HEK293 (cell line): ENCODE measurements around the gene MCM3AP.

ENCODE experiments used
- CTCF ChIA-PET: fragments of 350-600 bp; formaldehyde crosslinking; extraction: SDS; loops from one replicate; lab custom pipeline; 2021; ENCODE audit warnings: antibody characterized with exemption; lab: Yijun Ruan, JAX
- POLR2A ChIA-PET: fragments of 300-600 bp; formaldehyde crosslinking; extraction: SDS; loops from one replicate; lab custom pipeline; 2020; ENCODE audit warnings: antibody characterized with exemption, inconsistent platforms; lab: Yijun Ruan, JAX
- H3K27ac ChIP-seq: fragments of 200-500 bp; sonication (Bioruptor generic); 2 replicates; pipeline ENCODE4 v1.5.1; 2014; ENCODE audit warnings: low read depth, low read length, control low read depth, inconsistent platforms; ENCODE audit errors: extremely low read depth
- H3K36me3 ChIP-seq, 2 experiments: fragments of 200-500 bp in 1 of 2; sonication (Bioruptor generic) in 1 of 2; 1 replicate in 1 of 2; 2 replicates in 1 of 2; pipeline ENCODE4 v1.5.1; 2014 to 2017; ENCODE audit warnings: inconsistent platforms in 2 of 2, low read length in 2 of 2; ENCODE audit not compliant: control insufficient read depth in 2 of 2, insufficient read depth in 1 of 2
- H3K4me1 ChIP-seq: fragments of 200-500 bp; sonication (Bioruptor generic); 2 replicates; pipeline ENCODE4 v1.5.1; 2014; ENCODE audit warnings: mild to moderate bottlenecking, low read length, inconsistent platforms; ENCODE audit not compliant: control insufficient read depth, insufficient read depth
- H3K4me3 ChIP-seq: 2 replicates; pipeline ENCODE4 v1.5.1; 2011; ENCODE audit warnings: low read depth, mild to moderate bottlenecking, control low read depth, low read length, moderate library complexity
- H3K9me3 ChIP-seq: fragments of 200-500 bp; sonication (Bioruptor generic); 2 replicates; pipeline ENCODE4 v1.5.1; 2014; ENCODE audit warnings: low read depth, low read length, inconsistent platforms; ENCODE audit not compliant: control insufficient read depth, insufficient read depth
- CTCF ChIP-seq: fragments of 450-650 bp; formaldehyde crosslinking; IDR thresholded peaks from 2 replicates; pipeline ENCODE4 v1.5.1; 2016; ENCODE audit warnings: missing biosample characterization, missing genetic modification characterization
- HOXD13 ChIP-seq: sonication (generic); formaldehyde crosslinking; IDR thresholded peaks from 2 replicates; pipeline ENCODE4 v1.8.0; 2022; ENCODE audit warnings: missing genetic modification reagents, borderline replicate concordance
- TCF7L2 ChIP-seq: IDR thresholded peaks from 2 replicates; pipeline ENCODE4 v1.6.1; 2011; ENCODE audit warnings: low read depth, mild to moderate bottlenecking, inconsistent platforms, low read length, moderate library complexity, borderline replicate concordance
- ZBTB7A ChIP-seq: fragments of 450-650 bp; formaldehyde crosslinking; IDR thresholded peaks from 2 replicates; pipeline ENCODE4 v1.5.1; 2016; ENCODE audit warnings: low read depth, missing biosample characterization, missing genetic modification characterization
- ZEB2 ChIP-seq: fragments of 450-650 bp; formaldehyde crosslinking; IDR thresholded peaks from 2 replicates; pipeline ENCODE4 v1.5.1; 2016; ENCODE audit warnings: missing biosample characterization, missing genetic modification characterization
- ZNF175 ChIP-seq: fragments of 450-650 bp; formaldehyde crosslinking; IDR thresholded peaks from 2 replicates; pipeline ENCODE4 v1.5.1; 2016; ENCODE audit warnings: missing biosample characterization, missing genetic modification characterization
- ZNF311 ChIP-seq: fragments of 450-650 bp; formaldehyde crosslinking; IDR thresholded peaks from 2 replicates; pipeline ENCODE4 v1.5.1; 2017; ENCODE audit warnings: missing biosample characterization, missing genetic modification characterization, borderline replicate concordance
- ZNF501 ChIP-seq: fragments of 450-650 bp; formaldehyde crosslinking; IDR thresholded peaks from 2 replicates; pipeline ENCODE4 v1.5.1; 2016; ENCODE audit warnings: missing biosample characterization, missing genetic modification characterization
- ZNF549 ChIP-seq: fragments of 450-650 bp; IDR thresholded peaks from 2 replicates; pipeline ENCODE4 v1.5.1; 2018; ENCODE audit warnings: missing biosample characterization, missing genetic modification characterization, mild to moderate bottlenecking, inconsistent platforms, moderate library complexity
- ZNF558 ChIP-seq: fragments of 450-650 bp; formaldehyde crosslinking; IDR thresholded peaks from 2 replicates; pipeline ENCODE4 v1.5.1; 2016; ENCODE audit warnings: missing biosample characterization, missing genetic modification characterization
- ZNF837 ChIP-seq: fragments of 450-650 bp; formaldehyde crosslinking; IDR thresholded peaks from 2 replicates; pipeline ENCODE4 v1.5.1; 2016; ENCODE audit warnings: missing biosample characterization, missing genetic modification characterization
- TF ChIP-seq, protein P1 (sequence below): fragments of 450-650 bp; formaldehyde crosslinking; IDR thresholded peaks from 2 replicates; pipeline ENCODE4 v1.5.1; 2016; ENCODE audit warnings: missing biosample characterization, missing genetic modification characterization
- TF ChIP-seq, protein P2 (sequence below): fragments of 450-650 bp; formaldehyde crosslinking; IDR thresholded peaks from 2 replicates; pipeline ENCODE4 v1.5.1; 2016; ENCODE audit warnings: missing biosample characterization, missing genetic modification characterization
- TF ChIP-seq, protein P3 (sequence below): fragments of 450-650 bp; formaldehyde crosslinking; IDR thresholded peaks from 2 replicates; pipeline ENCODE4 v1.5.1; 2017; ENCODE audit warnings: missing biosample characterization, mild to moderate bottlenecking, missing genetic modification characterization, moderate library complexity
- TF ChIP-seq, protein P4 (sequence below): fragments of 450-650 bp; IDR thresholded peaks from 2 replicates; pipeline ENCODE4 v1.5.1; 2018; ENCODE audit warnings: missing biosample characterization, mild to moderate bottlenecking, missing genetic modification characterization
- TF ChIP-seq, protein P5 (sequence below): fragments of 450-650 bp; formaldehyde crosslinking; IDR thresholded peaks from 2 replicates; pipeline ENCODE4 v1.5.1; 2016; ENCODE audit warnings: missing biosample characterization, missing genetic modification characterization
- TF ChIP-seq, protein P6 (sequence below): fragments of 450-650 bp; formaldehyde crosslinking; IDR thresholded peaks from 2 replicates; pipeline ENCODE4 v1.5.1; 2016; ENCODE audit warnings: missing biosample characterization, missing genetic modification characterization

The MCM3AP gene

DNA sequence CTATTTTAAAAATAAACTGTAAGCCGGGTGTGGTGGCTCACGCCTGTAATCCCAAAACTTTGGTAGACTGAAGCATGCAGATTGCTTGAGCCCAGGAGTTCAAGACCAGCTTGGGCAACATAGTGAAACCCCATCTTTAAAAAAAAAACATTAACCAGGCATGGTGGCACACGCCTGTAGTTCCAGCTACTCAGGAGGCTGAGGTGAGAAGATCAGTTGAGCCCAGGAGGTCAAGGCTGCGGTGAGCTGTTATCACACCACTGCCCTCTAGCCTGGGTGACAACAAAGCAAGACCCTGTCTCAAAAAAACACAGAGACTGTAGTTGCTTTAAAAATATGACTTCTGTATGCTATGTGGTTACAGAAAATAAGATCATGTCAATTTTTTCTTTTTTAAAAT lies 32.6 kb downstream of the MCM3AP start (continued):
- TF ChIP-seq ZNF558 (tag by site-specific recombination) = no peak

DNA sequence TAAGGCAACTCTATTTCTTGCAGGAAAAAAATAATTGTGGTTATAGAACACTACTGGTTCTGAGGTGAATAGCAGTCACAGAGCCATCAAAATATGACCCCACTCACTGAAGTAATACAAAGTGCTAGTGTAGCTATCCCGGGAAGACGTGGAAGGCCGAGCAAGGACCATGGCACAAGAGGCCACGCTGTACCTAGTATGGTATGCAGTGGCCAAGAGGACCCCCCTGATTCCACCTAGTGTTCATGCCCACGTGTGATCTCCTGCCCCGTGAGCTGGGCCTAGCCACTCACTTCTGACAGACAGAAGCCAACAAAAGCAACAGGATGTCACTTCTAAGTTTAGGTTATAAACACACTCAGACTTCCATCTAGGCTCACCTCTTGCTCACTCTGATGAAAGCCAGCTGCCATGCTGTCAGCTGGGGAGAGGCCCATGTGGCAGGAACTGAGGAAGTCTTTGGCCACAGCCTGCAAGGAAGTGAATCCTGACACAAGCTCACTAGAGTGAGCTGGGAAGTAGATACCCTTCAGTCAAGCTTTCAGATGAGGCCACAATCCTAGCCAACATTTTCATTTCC lies 35.2 kb downstream of the MCM3AP start:
- POLR2A ChIA-PET = no interaction called here
- H3K27ac ChIP-seq = no peak overlapping the region
- H3K36me3 ChIP-seq = peaks cover 59 to 94% of the 10 kb centered on the region in 2 experiments
- CTCF ChIA-PET = interaction anchor here (1.0 kb wide), 1 partner anchor 107 kb away, joined by 8 read pairs; no protein-coding TSS in a partner anchor
- no peaks in the 10 kb centered on the region for H3K9me3 ChIP-seq
- no peak overlapping the region for H3K4me3 ChIP-seq
- TF ChIP-seq ZNF311 (no peak), ZBTB7A (tag by site-specific recombination) (no peak), ZNF549 (tag by site-specific recombination) (no peak), HOXD13 (no peak), ZEB2 (tag by site-specific recombination) (no peak), ZNF837 (tag by site-specific recombination) (no peak), ZNF175 (tag by site-specific recombination) (no peak), CTCF (tag by site-specific recombination) (no peak), TCF7L2 (no peak), ZNF501 (tag by site-specific recombination) (no peak)
- TF ChIP-seq, protein P1, sequence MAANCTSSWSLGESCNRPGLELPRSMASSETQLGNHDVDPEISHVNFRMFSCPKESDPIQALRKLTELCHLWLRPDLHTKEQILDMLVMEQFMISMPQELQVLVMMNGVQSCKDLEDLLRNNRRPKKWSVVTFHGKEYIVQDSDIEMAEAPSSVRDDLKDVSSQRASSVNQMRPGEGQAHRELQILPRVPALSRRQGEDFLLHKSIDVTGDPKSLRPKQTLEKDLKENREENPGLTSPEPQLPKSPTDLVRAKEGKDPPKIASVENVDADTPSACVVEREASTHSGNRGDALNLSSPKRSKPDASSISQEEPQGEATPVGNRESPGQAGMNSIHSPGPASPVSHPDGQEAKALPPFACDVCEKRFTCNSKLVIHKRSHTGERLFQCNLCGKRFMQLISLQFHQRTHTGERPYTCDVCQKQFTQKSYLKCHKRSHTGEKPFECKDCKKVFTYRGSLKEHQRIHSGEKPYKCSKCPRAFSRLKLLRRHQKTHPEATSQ (tag by site-specific recombination) = no peak
- TF ChIP-seq, protein P2, sequence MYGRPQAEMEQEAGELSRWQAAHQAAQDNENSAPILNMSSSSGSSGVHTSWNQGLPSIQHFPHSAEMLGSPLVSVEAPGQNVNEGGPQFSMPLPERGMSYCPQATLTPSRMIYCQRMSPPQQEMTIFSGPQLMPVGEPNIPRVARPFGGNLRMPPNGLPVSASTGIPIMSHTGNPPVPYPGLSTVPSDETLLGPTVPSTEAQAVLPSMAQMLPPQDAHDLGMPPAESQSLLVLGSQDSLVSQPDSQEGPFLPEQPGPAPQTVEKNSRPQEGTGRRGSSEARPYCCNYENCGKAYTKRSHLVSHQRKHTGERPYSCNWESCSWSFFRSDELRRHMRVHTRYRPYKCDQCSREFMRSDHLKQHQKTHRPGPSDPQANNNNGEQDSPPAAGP (tag by site-specific recombination) = no peak
- TF ChIP-seq, protein P3, sequence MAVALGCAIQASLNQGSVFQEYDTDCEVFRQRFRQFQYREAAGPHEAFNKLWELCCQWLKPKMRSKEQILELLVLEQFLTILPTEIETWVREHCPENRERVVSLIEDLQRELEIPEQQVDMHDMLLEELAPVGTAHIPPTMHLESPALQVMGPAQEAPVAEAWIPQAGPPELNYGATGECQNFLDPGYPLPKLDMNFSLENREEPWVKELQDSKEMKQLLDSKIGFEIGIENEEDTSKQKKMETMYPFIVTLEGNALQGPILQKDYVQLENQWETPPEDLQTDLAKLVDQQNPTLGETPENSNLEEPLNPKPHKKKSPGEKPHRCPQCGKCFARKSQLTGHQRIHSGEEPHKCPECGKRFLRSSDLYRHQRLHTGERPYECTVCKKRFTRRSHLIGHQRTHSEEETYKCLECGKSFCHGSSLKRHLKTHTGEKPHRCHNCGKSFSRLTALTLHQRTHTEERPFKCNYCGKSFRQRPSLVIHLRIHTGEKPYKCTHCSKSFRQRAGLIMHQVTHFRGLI (tag by site-specific recombination) = no peak
- TF ChIP-seq, protein P4, sequence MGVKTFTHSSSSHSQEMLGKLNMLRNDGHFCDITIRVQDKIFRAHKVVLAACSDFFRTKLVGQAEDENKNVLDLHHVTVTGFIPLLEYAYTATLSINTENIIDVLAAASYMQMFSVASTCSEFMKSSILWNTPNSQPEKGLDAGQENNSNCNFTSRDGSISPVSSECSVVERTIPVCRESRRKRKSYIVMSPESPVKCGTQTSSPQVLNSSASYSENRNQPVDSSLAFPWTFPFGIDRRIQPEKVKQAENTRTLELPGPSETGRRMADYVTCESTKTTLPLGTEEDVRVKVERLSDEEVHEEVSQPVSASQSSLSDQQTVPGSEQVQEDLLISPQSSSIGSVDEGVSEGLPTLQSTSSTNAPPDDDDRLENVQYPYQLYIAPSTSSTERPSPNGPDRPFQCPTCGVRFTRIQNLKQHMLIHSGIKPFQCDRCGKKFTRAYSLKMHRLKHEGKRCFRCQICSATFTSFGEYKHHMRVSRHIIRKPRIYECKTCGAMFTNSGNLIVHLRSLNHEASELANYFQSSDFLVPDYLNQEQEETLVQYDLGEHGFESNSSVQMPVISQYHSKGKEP (tag by site-specific recombination) = no peak
- TF ChIP-seq, protein P5, sequence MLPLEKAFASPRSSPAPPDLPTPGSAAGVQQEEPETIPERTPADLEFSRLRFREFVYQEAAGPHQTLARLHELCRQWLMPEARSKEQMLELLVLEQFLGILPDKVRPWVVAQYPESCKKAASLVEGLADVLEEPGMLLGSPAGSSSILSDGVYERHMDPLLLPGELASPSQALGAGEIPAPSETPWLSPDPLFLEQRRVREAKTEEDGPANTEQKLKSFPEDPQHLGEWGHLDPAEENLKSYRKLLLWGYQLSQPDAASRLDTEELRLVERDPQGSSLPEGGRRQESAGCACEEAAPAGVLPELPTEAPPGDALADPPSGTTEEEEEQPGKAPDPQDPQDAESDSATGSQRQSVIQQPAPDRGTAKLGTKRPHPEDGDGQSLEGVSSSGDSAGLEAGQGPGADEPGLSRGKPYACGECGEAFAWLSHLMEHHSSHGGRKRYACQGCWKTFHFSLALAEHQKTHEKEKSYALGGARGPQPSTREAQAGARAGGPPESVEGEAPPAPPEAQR (tag by site-specific recombination) = no peak
- TF ChIP-seq, protein P6, sequence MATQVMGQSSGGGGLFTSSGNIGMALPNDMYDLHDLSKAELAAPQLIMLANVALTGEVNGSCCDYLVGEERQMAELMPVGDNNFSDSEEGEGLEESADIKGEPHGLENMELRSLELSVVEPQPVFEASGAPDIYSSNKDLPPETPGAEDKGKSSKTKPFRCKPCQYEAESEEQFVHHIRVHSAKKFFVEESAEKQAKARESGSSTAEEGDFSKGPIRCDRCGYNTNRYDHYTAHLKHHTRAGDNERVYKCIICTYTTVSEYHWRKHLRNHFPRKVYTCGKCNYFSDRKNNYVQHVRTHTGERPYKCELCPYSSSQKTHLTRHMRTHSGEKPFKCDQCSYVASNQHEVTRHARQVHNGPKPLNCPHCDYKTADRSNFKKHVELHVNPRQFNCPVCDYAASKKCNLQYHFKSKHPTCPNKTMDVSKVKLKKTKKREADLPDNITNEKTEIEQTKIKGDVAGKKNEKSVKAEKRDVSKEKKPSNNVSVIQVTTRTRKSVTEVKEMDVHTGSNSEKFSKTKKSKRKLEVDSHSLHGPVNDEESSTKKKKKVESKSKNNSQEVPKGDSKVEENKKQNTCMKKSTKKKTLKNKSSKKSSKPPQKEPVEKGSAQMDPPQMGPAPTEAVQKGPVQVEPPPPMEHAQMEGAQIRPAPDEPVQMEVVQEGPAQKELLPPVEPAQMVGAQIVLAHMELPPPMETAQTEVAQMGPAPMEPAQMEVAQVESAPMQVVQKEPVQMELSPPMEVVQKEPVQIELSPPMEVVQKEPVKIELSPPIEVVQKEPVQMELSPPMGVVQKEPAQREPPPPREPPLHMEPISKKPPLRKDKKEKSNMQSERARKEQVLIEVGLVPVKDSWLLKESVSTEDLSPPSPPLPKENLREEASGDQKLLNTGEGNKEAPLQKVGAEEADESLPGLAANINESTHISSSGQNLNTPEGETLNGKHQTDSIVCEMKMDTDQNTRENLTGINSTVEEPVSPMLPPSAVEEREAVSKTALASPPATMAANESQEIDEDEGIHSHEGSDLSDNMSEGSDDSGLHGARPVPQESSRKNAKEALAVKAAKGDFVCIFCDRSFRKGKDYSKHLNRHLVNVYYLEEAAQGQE (tag by site-specific recombination) = no peak
- H3K4me1 ChIP-seq = no peaks in the 10 kb centered on the region
